Measurements from ENCODE around the gene MTMR3.
"Not testable (repeated sequence)": the region's sequence is repeated elsewhere in the genome, so short reads cannot be mapped to it uniquely, and the experiment has no call there.

Gene MTMR3

GRCh38 chr22:30031328-30031727, 148.4 kb downstream of the MTMR3 start:
- DNase-seq: no peak

GRCh38 chr22:30031764-30032455, 148.9 kb downstream of the MTMR3 start:
- no peak for DNase-seq

- no peak for DNase-seq
Observed at GRCh38 chr22:30033137-30033536, 150.2 kb downstream of the MTMR3 start.

- no peak for DNase-seq
Observed at GRCh38 chr22:30033901-30034300, 150.9 kb downstream of the MTMR3 start.

GRCh38 chr22:30036656-30037055, 153.7 kb downstream of the MTMR3 start:
- no peak for DNase-seq

GRCh38 chr22:30038219-30038618, 155.2 kb downstream of the MTMR3 start:
- DNase-seq: no peak

- no peak for DNase-seq
Observed at GRCh38 chr22:30040499-30041260, 157.7 kb downstream of the MTMR3 start.

GRCh38 chr22:30041475-30041874, 158.5 kb downstream of the MTMR3 start:
- no peak for DNase-seq

GRCh38 chr22:30041881-30042280, 158.9 kb downstream of the MTMR3 start:
- no peak for DNase-seq

- no peak for DNase-seq
Observed at GRCh38 chr22:30043161-30043560, 160.2 kb downstream of the MTMR3 start.

- no peak for DNase-seq
Observed at GRCh38 chr22:30044369-30044768, 161.4 kb downstream of the MTMR3 start.

GRCh38 chr22:30044881-30045493, 162.0 kb downstream of the MTMR3 start:
- no peak for DNase-seq

- no peak for DNase-seq
Observed at GRCh38 chr22:30045494-30045887, 162.5 kb downstream of the MTMR3 start.

GRCh38 chr22:30045901-30046715, 163.1 kb downstream of the MTMR3 start:
- no peak for DNase-seq

GRCh38 chr22:30046716-30047363, 163.9 kb downstream of the MTMR3 start:
- DNase-seq: no peak

GRCh38 chr22:30047364-30047738, 164.4 kb downstream of the MTMR3 start:
- no peak for DNase-seq

- no peak for DNase-seq
Observed at GRCh38 chr22:30048681-30049080, 165.7 kb downstream of the MTMR3 start.

GRCh38 chr22:30054067-30054763, 171.2 kb downstream of the MTMR3 start:
- DNase-seq: no peak

GRCh38 chr22:30054764-30055069, 171.7 kb downstream of the MTMR3 start:
- no peak for DNase-seq

- no peak for DNase-seq
Observed at GRCh38 chr22:30056015-30056414, 173.0 kb downstream of the MTMR3 start.

- no peak for DNase-seq
Observed at GRCh38 chr22:30057375-30057774, 174.4 kb downstream of the MTMR3 start.

- DNase-seq: not testable (repeated sequence)
Observed at GRCh38 chr22:30059346-30060020, 176.5 kb downstream of the MTMR3 start.

All from 8988T (cell line).